ENCODE results near the gene IPCEF1.
A peak's percentile ranks its signal among the peaks of the same experiment; 100 is the strongest.

- TF ChIP-seq EZH2phosphoT487 (IDR thresholded peaks at IDR 0.05; ENCODE audit: borderline replicate concordance): no peak
- peak; percentile 51 for TF ChIP-seq CTCF (conservative IDR thresholded peaks at IDR 0.05; ENCODE audit: low read length)
Measured at GRCh38 chr6:154166140-154166539, 190.5 kb downstream of the IPCEF1 start.
